UCSD-AML1 (cell line): ENCODE results near the gene RHEX.

Experiments
- DNase-seq: peaks from one replicate; lab custom pipeline; 2025; ENCODE audit not compliant: unreplicated experiment; lab: John Stamatoyannopoulos, UW

The RHEX gene

GRCh38 chr1:206116191-206116872 is 63.4 kb downstream of the RHEX start:
- no peak for DNase-seq

GRCh38 chr1:206116873-206117150 is 63.8 kb downstream of the RHEX start:
- DNase-seq: no peak

GRCh38 chr1:206117151-206117948 is 64.4 kb downstream of the RHEX start, which contains the start of gene AVPR1B:
Gene AVPR1B, minus strand, starts transcription at chr1:206117388. Its CDS starts 498 bp downstream, at chr1:206116890.
- DNase-seq: no peak

- no peak for DNase-seq
Measured at GRCh38 chr1:206120406-206120805, 67.4 kb downstream of the RHEX start.

GRCh38 chr1:206121269-206121668 is 68.3 kb downstream of the RHEX start:
- DNase-seq: no peak

GRCh38 chr1:206122686-206123085 is 69.7 kb downstream of the RHEX start:
- no peak for DNase-seq

- DNase-seq: no peak
Measured at GRCh38 chr1:206125346-206125745, 72.4 kb downstream of the RHEX start.

- DNase-seq: no peak
Measured at GRCh38 chr1:206127336-206127735, 74.4 kb downstream of the RHEX start.

GRCh38 chr1:206128196-206128595 is 75.2 kb downstream of the RHEX start:
- DNase-seq: no peak

GRCh38 chr1:206131037-206131436 is 78.1 kb downstream of the RHEX start:
- DNase-seq: no peak

- no peak for DNase-seq
Measured at GRCh38 chr1:206133751-206134415, 80.9 kb downstream of the RHEX start.

- no peak for DNase-seq
Measured at GRCh38 chr1:206135248-206135647, 82.3 kb downstream of the RHEX start.

GRCh38 chr1:206136241-206136640 is 83.3 kb downstream of the RHEX start:
- no peak for DNase-seq

- DNase-seq: no peak
Measured at GRCh38 chr1:206142011-206142410, 89.0 kb downstream of the RHEX start.

- DNase-seq: no peak
Measured at GRCh38 chr1:206142770-206143169, 89.8 kb downstream of the RHEX start.

GRCh38 chr1:206143537-206144172 is 90.7 kb downstream of the RHEX start:
- no peak for DNase-seq

GRCh38 chr1:206144605-206145004 is 91.6 kb downstream of the RHEX start:
- DNase-seq: no peak

GRCh38 chr1:206145771-206146290 is 92.9 kb downstream of the RHEX start:
- DNase-seq: no peak
